NCI-H2107 (cell line): ENCODE data around the gene ZCCHC8.
"Not testable (repeated sequence)": the region's sequence is repeated elsewhere in the genome, so short reads cannot be mapped to it uniquely, and the experiment has no call there.

ENCODE experiments used
- DNase-seq: peaks from one replicate; lab custom pipeline; 2025; lab: John Stamatoyannopoulos, UW

The ZCCHC8 gene

GRCh38 chr12:122500685-122501488, at the start of gene ZCCHC8:
ZCCHC8 (minus strand) TSS chr12:122500932; CDS start chr12:122500840, 92 bp downstream.
- peak; percentile 99 for DNase-seq

DNA sequence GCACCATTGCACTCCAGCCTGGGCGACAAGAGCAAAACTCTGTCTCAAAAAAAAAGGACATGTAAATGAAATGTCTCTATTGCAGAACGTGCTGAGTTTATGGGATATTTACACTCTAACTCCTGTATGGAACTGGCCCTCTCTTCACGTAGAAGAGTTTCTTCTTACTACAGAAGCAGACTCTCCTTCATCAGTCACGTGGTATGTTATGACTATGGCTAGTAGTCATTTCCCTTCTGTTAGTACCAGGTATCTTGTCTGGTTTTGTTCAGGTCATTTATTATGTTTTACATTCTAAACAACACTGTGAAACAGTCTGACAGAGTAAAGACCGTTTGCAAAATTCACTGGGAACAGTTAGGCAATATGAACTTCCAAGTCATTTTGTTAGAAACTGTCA, 46.6 kb upstream of the ZCCHC8 start:
- DNase-seq, result no peak

- no peak for DNase-seq
Observed at GRCh38 chr12:122545855-122546254, 45.1 kb upstream of the ZCCHC8 start.

DNA sequence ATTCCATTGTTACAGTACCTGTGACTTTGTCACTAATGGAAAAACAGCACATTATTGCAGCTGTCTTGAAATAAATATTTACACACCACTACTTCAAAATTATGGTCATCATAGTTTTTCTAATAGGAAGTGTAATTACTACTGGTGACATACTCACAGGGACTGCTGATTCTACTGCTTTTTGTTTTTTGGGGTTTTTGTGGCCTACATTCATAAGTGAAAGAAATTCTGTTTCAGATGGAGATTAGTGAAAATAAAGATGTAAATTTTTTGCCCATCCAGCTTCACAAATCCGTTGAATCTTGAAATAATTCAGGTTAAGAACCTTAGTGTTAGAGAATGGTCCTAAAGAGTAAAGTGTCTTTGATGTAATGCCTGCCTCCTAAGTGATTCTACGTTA, 43.8 kb upstream of the ZCCHC8 start:
- DNase-seq, result no peak

- no peak for DNase-seq
Observed at GRCh38 chr12:122538496-122538895, 37.8 kb upstream of the ZCCHC8 start.

- DNase-seq, result no peak
Observed at GRCh38 chr12:122537021-122537420, 36.3 kb upstream of the ZCCHC8 start.

- no peak for DNase-seq
Observed at GRCh38 chr12:122533856-122534255, 33.1 kb upstream of the ZCCHC8 start.

- no peak for DNase-seq
Observed at GRCh38 chr12:122528992-122529391, 28.3 kb upstream of the ZCCHC8 start.

- no peak for DNase-seq
Observed at GRCh38 chr12:122528582-122528981, 27.9 kb upstream of the ZCCHC8 start.

DNA sequence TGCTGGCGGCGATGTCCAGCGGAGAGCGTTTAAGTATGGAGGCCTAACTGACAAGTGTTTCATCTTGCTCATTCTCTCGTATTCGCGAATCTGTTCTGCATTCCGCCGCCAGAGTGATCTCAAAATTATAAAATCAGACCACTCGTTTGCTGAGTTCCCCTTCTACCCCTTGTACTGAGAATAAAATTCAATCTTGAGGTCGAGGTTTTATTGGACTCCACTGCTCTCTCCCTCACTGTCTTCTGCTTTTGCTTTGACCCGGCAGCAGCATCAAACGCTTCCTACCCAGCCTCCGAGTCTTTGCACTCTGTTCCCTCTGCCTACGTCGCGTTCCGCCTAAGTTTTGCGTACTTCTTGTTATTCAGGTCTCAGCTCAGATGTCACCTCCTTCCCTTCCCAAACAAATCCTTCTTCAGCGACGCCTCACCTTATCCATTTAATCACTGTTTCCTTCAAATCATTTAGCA, 26.8 kb upstream of the ZCCHC8 start:
- DNase-seq, result no peak

DNA sequence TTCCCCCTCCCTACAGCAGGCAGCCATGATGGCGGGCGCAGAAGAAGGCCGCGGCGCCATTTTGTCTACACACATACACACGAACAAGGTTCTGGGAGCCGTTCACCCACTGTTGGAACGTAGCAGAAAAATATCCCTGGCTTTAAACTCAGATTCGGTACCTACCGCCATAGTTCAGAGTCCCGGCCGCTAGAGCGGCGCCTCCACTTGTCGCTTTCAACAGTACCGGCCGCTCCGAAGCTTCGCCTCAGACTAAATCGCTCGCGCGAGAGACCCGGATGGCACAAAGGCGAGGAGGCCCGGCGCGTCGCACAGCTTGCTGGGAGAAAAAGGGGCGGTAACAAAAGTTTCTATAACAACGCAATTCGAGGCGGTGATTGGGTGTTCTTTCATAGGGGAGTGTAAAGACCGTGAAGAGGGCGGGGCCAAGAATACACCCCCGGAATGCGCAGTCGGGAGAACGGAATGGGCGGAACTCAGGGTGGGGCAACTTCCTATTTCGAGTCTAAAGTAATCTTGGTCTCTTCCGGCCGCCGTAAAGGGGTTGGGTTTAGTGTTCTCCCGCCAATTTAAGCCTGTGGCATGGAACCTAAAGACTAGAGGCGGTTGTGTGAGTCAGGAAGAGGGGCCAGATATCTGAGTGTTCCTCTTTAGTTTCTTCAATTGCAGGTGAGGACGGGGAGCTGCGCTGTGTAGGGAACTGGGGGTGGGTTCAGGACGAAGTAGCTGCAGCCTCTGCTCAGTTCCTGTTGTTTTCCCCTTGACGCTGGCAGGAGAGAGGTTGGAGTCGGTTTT, 26.1 kb upstream of the ZCCHC8 start, which contains the start of the genes KNTC1 and RSRC2:
Gene KNTC1, plus strand, starts transcription at position 567 of the 795 bp plus-strand sequence. CDS start 2,815 bp downstream, outside the sequence.
Gene RSRC2, minus strand, starts transcription at position 254 of the 795 bp plus-strand sequence. Its CDS starts 83 bp downstream, at position 171.
- peak; percentile 99 for DNase-seq

GRCh38 chr12:122523846-122524718, 23.4 kb upstream of the ZCCHC8 start:
- no peak for DNase-seq

GRCh38 chr12:122523280-122523679, 22.5 kb upstream of the ZCCHC8 start:
- no peak for DNase-seq

DNA sequence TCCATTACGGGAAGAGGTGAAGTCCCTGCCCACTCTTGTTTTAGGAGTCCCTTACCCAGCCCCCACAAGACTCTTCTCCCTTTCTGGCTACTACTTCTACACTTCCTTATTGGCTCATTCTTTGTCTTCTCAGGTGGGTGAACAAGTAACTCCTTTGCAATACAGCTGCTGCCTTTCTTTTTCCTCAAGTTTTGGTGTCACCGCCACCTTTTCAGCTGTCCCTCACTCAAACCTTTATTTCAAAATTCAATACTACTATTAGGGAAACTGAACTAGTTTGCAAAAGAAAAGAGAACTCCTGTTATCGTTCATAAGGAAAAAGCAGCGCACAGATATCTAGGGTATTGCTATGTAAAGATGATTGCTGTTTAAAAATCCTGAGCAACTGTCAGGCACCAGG, 19.9 kb upstream of the ZCCHC8 start:
- no peak for DNase-seq

- no peak for DNase-seq
Observed at GRCh38 chr12:122519418-122519817, 18.7 kb upstream of the ZCCHC8 start.

- DNase-seq, result no peak
Observed at GRCh38 chr12:122518908-122519307, 18.2 kb upstream of the ZCCHC8 start.

- no peak for DNase-seq
Observed at GRCh38 chr12:122517877-122518276, 17.1 kb upstream of the ZCCHC8 start.

GRCh38 chr12:122516544-122517361, 16.0 kb upstream of the ZCCHC8 start:
- DNase-seq, result no peak

DNA sequence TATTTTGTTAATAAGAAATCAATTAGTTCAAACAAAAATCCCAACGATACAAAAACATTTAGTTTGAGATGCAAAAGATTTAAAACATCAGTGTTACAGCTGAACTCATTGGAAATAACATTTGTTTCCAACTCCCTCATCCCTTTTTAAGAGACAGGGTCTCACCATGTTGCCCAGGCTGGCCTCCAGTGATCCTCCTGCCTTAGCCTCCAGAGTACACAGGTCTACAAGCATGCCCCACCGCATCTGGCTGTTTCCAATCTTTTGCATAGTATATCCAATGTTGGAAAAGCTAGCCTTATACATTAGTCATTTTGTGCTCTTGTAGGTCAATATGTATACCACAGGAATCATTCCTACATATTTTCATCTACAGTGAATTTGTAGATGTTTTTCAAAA, 14.5 kb upstream of the ZCCHC8 start:
- no peak for DNase-seq

- no peak for DNase-seq
Observed at GRCh38 chr12:122513660-122514059, 12.9 kb upstream of the ZCCHC8 start.

DNA sequence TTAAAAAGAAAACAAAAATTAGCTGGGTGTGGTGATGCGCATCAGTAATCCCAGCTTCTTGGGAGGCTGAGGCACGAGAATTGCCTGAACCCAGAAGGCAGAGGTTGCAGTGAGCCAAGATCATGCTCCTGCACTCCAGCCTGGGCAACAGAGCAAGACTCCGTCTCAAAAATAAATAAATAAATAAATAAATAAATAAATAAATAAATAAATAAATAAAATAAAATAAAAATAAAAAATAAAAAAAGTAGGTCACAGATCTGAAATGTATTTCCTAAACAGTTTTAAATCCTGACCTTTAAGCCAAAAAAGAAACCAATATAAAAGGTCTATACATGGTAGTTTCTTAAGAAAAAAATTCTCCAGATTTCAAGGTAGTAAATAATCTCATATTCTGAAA, 12.3 kb upstream of the ZCCHC8 start:
- DNase-seq, result not testable (repeated sequence)
